ENCODE measurements around the gene GALNT18.

DNA sequence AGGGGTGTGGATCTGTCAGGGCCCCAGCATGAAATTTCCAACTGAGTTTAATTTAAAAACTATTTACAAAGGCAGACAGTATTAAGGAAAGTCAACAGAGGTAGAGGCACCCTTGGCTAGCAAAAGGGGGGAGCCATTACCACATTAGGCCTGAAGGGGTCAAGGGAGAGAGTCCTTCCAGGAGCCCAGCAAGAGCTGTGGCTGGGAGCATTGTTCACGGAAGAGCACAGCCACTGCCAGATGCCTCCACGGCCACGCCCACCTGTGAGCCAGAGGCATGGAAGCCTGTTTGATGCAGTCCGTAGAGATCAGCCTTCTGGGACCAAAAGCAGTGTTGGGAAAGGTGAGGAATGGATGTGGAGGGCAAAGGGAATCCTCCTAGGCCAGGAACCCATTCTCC lies 102.6 kb downstream of the GALNT18 start:
- TF ChIP-seq, protein P1, sequence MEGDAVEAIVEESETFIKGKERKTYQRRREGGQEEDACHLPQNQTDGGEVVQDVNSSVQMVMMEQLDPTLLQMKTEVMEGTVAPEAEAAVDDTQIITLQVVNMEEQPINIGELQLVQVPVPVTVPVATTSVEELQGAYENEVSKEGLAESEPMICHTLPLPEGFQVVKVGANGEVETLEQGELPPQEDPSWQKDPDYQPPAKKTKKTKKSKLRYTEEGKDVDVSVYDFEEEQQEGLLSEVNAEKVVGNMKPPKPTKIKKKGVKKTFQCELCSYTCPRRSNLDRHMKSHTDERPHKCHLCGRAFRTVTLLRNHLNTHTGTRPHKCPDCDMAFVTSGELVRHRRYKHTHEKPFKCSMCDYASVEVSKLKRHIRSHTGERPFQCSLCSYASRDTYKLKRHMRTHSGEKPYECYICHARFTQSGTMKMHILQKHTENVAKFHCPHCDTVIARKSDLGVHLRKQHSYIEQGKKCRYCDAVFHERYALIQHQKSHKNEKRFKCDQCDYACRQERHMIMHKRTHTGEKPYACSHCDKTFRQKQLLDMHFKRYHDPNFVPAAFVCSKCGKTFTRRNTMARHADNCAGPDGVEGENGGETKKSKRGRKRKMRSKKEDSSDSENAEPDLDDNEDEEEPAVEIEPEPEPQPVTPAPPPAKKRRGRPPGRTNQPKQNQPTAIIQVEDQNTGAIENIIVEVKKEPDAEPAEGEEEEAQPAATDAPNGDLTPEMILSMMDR (conservative IDR thresholded peaks at IDR 0.05): no peak
- no peak for TF ChIP-seq EZH2 (IDR thresholded peaks at IDR 0.05; ENCODE audit: low read depth)
